Coronary artery (tissue), 2 donors: ENCODE data around the gene FAT4.

ENCODE experiments used
- DNase-seq: peaks from one replicate; pipeline ENCODE4 v3.0.0-alpha.2; 2017; ENCODE audit warnings: low spot score
- H3K27ac ChIP-seq, 2 donors: fragments of 200-600 bp; sonication (generic); one replicate each; pipeline ENCODE4 v1.5.1; 2016 to 2019
- H3K4me3 ChIP-seq: fragments of 200-600 bp; sonication (generic); 2 replicates; pipeline ENCODE4 v1.5.1; 2016; ENCODE audit warnings: mild to moderate bottlenecking, moderate library complexity
- TF ChIP-seq, protein P1 (sequence below): fragments of 200-600 bp; sonication (generic); IDR thresholded peaks from one replicate; pipeline ENCODE4 v1.5.1; 2019; ENCODE audit warnings: antibody characterized with exemption

Gene FAT4

DNA sequence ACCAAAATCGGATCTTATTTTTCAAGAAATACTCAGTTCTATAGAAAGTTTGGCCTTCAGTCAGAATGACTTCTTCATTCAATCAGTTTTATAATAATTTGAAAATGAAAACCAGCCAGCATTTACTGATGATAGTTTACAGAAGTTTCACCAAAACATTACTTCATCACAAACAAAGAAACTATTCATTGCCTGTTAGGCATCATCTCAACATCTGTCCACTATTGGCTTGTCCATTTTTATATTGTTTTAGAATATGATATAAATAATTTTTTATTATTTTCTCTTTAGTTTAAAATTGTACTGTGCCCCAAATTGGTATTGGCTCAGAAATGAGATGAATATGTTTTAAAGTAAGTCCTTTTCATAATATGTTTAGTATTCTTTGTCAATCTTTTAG lies 38.4 kb downstream of the FAT4 start:
- no peak for DNase-seq
- Histone ChIP-seq H3K27ac (no peak overlapping the region), H3K4me3 (no peak overlapping the region)
- TF ChIP-seq, protein P1, sequence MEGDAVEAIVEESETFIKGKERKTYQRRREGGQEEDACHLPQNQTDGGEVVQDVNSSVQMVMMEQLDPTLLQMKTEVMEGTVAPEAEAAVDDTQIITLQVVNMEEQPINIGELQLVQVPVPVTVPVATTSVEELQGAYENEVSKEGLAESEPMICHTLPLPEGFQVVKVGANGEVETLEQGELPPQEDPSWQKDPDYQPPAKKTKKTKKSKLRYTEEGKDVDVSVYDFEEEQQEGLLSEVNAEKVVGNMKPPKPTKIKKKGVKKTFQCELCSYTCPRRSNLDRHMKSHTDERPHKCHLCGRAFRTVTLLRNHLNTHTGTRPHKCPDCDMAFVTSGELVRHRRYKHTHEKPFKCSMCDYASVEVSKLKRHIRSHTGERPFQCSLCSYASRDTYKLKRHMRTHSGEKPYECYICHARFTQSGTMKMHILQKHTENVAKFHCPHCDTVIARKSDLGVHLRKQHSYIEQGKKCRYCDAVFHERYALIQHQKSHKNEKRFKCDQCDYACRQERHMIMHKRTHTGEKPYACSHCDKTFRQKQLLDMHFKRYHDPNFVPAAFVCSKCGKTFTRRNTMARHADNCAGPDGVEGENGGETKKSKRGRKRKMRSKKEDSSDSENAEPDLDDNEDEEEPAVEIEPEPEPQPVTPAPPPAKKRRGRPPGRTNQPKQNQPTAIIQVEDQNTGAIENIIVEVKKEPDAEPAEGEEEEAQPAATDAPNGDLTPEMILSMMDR, result no peak

DNA sequence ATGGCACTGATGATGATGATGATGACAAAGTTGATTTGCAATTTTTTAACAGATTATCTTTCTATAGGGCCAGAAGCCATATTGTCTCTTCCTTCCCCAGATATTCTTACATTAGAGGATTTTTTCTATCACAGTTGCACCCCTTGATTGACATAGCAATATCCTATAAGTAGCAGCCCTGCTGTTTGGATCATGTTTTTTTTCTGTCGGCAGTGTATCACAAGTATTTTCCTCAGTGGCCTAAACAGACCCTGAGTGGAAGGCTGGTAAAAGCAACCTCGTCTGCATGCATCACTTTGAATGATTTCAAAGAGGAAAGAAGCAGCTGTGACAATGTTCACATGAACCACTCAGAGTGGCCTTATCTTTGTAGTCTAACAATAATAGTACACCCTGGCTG lies 41.0 kb downstream of the FAT4 start:
- TF ChIP-seq, protein P1, result no peak
- Histone ChIP-seq H3K27ac (no peak overlapping the region), H3K4me3 (no peak overlapping the region)
- DNase-seq, result no peak

DNA sequence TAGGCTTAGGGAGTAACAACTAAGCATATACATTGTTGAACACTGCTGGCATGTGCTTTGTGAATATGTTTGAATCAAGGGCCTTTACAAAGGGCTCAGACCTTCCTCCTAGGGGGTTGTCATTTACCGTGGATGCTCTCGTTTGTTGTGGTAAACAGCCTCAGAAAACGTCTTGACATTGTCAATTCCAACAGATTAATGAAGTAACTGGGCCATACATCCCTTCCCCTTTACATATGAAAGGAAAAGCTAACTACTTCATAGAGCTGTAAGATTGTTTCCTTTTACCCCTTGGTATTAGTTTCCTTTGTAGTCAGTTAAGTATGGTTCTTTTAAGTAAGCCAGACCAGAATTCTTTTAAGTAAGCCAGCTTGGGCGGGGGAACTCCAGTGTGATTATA lies 42.9 kb downstream of the FAT4 start:
- no peak for DNase-seq
- no peak overlapping the region for H3K27ac ChIP-seq
- H3K4me3 ChIP-seq, result no peak overlapping the region
- TF ChIP-seq, protein P1, result no peak

DNA sequence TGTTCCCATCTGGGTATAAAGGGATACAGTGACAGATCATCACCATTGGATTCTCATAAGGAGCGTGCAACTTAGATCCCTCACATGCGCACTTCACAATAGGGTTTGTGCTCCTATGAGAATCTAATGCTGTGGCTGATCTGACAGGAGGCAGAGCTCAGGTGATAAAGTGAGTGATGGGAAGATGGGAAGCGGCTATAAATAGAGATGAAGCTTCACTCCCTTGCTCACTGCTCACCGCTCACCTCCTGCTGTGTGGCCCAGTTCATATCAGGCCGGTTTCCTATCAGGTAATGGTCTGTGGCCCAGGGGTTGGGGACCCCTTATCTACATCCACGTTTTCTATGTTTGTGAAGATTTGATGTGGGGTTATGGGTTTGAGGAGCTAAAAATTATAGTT lies 43.7 kb downstream of the FAT4 start:
- H3K27ac ChIP-seq, result no peak overlapping the region
- TF ChIP-seq, protein P1, result no peak
- DNase-seq, result no peak
- no peak overlapping the region for H3K4me3 ChIP-seq

DNA sequence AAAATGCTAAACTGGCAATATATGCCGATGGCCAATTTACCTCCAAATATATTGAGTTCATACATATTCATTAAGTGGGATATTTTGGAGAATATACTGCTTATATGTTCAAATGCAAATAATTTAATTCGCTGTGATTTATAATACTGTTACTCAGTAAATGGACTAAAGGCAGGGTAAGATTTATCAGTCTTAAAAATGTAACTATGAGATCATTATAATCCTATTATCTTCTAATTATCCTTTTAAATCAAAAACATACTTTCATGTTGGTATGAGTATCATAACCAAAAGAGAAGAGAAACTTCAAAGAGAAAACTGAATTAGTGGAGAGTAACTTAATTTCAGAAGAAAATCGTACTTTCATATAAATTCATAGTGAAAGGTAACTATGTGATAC lies 44.6 kb downstream of the FAT4 start:
- no peak overlapping the region for H3K27ac ChIP-seq
- H3K4me3 ChIP-seq, result no peak overlapping the region
- DNase-seq, result no peak
- TF ChIP-seq, protein P1, result no peak

DNA sequence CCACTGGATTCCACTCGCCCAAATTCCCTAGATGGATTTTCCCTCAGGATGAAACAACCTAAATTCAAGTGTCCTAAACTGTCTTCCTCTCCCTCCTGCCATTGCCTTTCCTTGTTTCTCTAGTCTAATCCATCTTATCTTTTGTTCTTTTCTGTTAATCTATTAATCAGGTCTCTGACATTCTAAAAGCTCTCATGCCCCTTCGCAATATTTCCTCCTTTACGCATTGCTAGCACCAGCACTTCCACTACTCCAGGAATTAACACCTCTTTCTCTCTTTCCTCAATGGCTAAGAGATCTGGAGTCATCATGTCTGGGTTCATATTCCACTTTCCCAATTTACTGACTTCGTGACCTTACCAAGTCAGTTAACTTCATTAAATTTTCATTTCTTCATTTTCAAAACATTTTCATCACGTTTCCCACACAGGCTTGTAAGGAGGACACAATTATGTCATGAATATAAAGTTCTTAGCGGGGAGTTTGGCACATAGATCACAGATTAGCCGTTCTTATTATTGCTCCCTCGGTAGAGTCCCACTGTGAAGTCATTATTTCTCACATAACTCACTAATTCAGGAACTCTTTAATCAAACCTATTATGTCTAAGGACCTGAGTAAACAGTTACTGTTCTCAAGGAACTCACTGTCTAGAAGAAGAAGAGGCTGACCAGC lies 45.3 kb downstream of the FAT4 start:
- TF ChIP-seq, protein P1, result no peak
- no peak for DNase-seq
- Histone ChIP-seq H3K27ac (no peak overlapping the region), H3K4me3 (no peak overlapping the region)

DNA sequence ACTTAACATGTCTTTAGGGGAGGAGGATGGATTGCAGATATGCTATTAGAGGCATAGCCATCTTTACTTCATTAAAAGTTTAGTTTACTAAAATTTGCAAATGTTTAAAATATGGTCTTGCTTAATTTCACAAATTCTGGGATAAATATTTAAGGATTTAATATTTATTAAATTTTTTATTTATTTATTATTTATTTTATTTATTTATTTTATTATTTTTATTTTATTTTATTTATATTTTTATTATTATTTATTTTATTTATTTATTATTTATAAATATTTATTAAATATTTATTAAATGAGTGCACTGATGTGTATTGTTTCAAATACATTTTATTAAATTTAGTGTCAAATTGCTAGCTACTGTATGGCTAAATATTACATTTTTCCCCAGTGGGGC lies 46.0 kb downstream of the FAT4 start:
- no peak overlapping the region for H3K27ac ChIP-seq
- no peak for DNase-seq
- TF ChIP-seq, protein P1, result no peak
- no peak overlapping the region for H3K4me3 ChIP-seq
